ENCODE measurements around the gene BEST4. TPM values are rescaled to one million over a fixed set of nuclear protein-coding genes. Genes with fewer than 3 reads are reported as not detected.

The BEST4 gene
- total and polyA plus RNA-seq, 2 of the 8 experiments (the other 6 are each of a cell fraction or from before 2014, with no cell fraction given): 0.76 to 1.4 TPM

- TF ChIP-seq CHD7 (IDR thresholded peaks at IDR 0.05; ENCODE audit: insufficient replicate concordance, low read length) (no peak), KDM1A (IDR thresholded peaks at IDR 0.05; ENCODE audit: borderline replicate concordance, low read length) (no peak), BRCA1 (IDR thresholded peaks at IDR 0.05; ENCODE audit: low read depth, low read length) (no peak), TBP (IDR thresholded peaks at IDR 0.05; ENCODE audit: low read depth, low read length) (no peak), NANOG (IDR thresholded peaks at IDR 0.05; ENCODE audit: insufficient read depth, low read depth, low read length, poor library complexity, severe bottlenecking) (no peak), KDM4A (IDR thresholded peaks at IDR 0.05; ENCODE audit: low read depth, low read length, severe bottlenecking) (no peak), YY1 (IDR thresholded peaks at IDR 0.05; ENCODE audit: low read depth, low read length) (no peak), BCL11A (IDR thresholded peaks at IDR 0.05; ENCODE audit: low read depth in 2 of 2, low read length in 2 of 2) (no peak), SRF (IDR thresholded peaks at IDR 0.05; ENCODE audit: low read depth, low read length) (no peak), ASH2L (IDR thresholded peaks at IDR 0.05; ENCODE audit: low read length) (no peak), CREB1 (IDR thresholded peaks at IDR 0.05) (no peak), TAF7 (optimal IDR thresholded peaks at IDR 0.05; ENCODE audit: borderline replicate concordance, low read depth, low read length) (no peak)
These were observed 2.4 kb downstream of the BEST4 start (continued) for GRCh38 chr1:44785501-44786137.
